Measurements from ENCODE around the gene HSCB. TPM values are rescaled to one million over a fixed set of nuclear protein-coding genes. Genes with fewer than 3 reads are reported as not detected.

The HSCB gene
- total and polyA plus RNA-seq, 2 of the 4 experiments (the other 2 are of a cell fraction): 5.4 to 13.2 TPM

DNA sequence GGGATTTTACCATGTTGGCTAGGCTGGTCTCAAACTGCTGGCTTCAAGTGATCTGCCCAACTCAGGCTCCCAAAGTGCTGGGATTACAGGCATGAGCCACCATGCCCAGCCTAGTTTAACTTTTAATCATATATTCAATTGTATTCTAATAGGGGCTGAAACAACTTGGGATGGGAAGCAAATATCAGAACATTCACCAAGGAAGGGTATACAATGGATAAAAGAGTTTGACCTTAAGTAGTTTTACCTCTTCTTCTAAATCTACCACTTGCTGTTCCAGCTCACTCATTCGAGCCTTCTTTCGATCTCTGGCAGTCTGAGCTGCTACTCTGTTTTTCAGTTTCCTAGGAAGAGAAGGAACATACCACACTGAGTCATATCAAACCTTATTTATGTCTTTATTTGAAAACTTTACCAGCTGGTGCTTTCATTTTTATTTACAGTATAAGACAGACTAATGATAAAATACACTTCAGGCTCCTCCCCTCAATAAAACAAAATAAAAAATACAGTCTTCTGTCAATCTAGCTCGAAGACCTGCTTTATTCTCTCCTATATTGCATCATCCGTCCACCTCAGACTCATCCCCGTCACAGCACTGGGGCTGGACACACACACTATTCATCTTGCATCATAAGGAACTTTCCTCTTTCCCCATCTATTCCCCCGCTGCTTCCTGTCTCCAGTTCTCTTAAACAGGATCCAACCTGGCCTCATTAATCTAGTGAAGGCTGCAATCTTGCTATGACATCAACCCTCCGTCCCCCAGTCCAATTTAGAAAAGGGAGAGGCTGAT lies 57.2 kb downstream of the HSCB start (continued):
- TF ChIP-seq, protein P1, sequence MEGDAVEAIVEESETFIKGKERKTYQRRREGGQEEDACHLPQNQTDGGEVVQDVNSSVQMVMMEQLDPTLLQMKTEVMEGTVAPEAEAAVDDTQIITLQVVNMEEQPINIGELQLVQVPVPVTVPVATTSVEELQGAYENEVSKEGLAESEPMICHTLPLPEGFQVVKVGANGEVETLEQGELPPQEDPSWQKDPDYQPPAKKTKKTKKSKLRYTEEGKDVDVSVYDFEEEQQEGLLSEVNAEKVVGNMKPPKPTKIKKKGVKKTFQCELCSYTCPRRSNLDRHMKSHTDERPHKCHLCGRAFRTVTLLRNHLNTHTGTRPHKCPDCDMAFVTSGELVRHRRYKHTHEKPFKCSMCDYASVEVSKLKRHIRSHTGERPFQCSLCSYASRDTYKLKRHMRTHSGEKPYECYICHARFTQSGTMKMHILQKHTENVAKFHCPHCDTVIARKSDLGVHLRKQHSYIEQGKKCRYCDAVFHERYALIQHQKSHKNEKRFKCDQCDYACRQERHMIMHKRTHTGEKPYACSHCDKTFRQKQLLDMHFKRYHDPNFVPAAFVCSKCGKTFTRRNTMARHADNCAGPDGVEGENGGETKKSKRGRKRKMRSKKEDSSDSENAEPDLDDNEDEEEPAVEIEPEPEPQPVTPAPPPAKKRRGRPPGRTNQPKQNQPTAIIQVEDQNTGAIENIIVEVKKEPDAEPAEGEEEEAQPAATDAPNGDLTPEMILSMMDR (conservative IDR thresholded peaks at IDR 0.05; ENCODE audit: low read depth, low read length): no peak
